Chondrocyte (in vitro differentiated cells): Measurements from ENCODE around the gene KRTCAP2. TPM values are rescaled to one million over a fixed set of nuclear protein-coding genes. Genes with fewer than 3 reads are reported as not detected.
"Not testable (repeated sequence)": the region's sequence is repeated elsewhere in the genome, so short reads cannot be mapped to it uniquely, and the experiment has no call there.

Experiments used
- DNase-seq: peaks from one replicate; pipeline ENCODE4 v3.0.0; 2021; ENCODE audit warnings: mixed read lengths, low spot score
- H3K27ac Mint-ChIP-seq: one replicate; pipeline ENCODE4 v1.8.0; 2021; ENCODE audit warnings: mild to moderate bottlenecking, moderate library complexity, mixed read lengths; ENCODE audit not compliant: unreplicated experiment
- H3K27me3 Mint-ChIP-seq: 2 replicates; pipeline ENCODE4 v1.8.0; 2021; ENCODE audit warnings: low read depth, mixed read lengths
- H3K36me3 Mint-ChIP-seq: 2 replicates; pipeline ENCODE4 v1.8.0; 2021; ENCODE audit warnings: low read depth, mixed read lengths
- H3K4me1 Mint-ChIP-seq: 2 replicates; pipeline ENCODE4 v1.8.0; 2021; ENCODE audit warnings: low read depth, mild to moderate bottlenecking, mixed read lengths
- H3K4me3 Mint-ChIP-seq: one replicate; pipeline ENCODE4 v1.8.0; 2021; ENCODE audit warnings: mild to moderate bottlenecking, moderate library complexity, mixed read lengths; ENCODE audit not compliant: unreplicated experiment
- H3K9me3 Mint-ChIP-seq: 2 replicates; pipeline ENCODE4 v1.8.0; 2021; ENCODE audit warnings: low read depth, mixed read lengths
- total RNA-seq: library from RNA; stranded (reverse); gene quantifications from 3 replicates; pipeline ENCODE4 v1.2.1, GENCODE V29; 2021
- TF ChIP-seq, protein P1 (sequence below): fragments of 200-600 bp; sonication (generic); IDR thresholded peaks from 2 replicates; pipeline ENCODE4 v1.5.0; 2021; ENCODE audit warnings: antibody characterized with exemption, mild to moderate bottlenecking, moderate library complexity

The KRTCAP2 gene
- total RNA-seq, 1 donor from 2014 or later, result 159 TPM

- DNase-seq, result peak; percentile 77
- TF ChIP-seq, protein P1, sequence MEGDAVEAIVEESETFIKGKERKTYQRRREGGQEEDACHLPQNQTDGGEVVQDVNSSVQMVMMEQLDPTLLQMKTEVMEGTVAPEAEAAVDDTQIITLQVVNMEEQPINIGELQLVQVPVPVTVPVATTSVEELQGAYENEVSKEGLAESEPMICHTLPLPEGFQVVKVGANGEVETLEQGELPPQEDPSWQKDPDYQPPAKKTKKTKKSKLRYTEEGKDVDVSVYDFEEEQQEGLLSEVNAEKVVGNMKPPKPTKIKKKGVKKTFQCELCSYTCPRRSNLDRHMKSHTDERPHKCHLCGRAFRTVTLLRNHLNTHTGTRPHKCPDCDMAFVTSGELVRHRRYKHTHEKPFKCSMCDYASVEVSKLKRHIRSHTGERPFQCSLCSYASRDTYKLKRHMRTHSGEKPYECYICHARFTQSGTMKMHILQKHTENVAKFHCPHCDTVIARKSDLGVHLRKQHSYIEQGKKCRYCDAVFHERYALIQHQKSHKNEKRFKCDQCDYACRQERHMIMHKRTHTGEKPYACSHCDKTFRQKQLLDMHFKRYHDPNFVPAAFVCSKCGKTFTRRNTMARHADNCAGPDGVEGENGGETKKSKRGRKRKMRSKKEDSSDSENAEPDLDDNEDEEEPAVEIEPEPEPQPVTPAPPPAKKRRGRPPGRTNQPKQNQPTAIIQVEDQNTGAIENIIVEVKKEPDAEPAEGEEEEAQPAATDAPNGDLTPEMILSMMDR, result no peak
- no peak overlapping the region for H3K4me3 Mint-ChIP-seq
- H3K36me3 Mint-ChIP-seq, result peaks cover 19% of the 10 kb centered on the region
- peaks cover 37% of the 10 kb centered on the region for H3K4me1 Mint-ChIP-seq
- H3K27ac Mint-ChIP-seq, result no peak overlapping the region
- H3K9me3 Mint-ChIP-seq, result no peaks in the 10 kb centered on the region
- no peaks in the 10 kb centered on the region for H3K27me3 Mint-ChIP-seq
Measured at GRCh38 chr1:155196893-155197638, 24.0 kb upstream of the KRTCAP2 start.

GRCh38 chr1:155196103-155196892, 23.2 kb upstream of the KRTCAP2 start:
- peak overlapping the region; percentile 36 for H3K27ac Mint-ChIP-seq
- H3K4me1 Mint-ChIP-seq, result peaks cover 40% of the 10 kb centered on the region
- H3K36me3 Mint-ChIP-seq, result peaks cover 19% of the 10 kb centered on the region
- no peaks in the 10 kb centered on the region for H3K9me3 Mint-ChIP-seq
- H3K4me3 Mint-ChIP-seq, result no peak overlapping the region
- no peaks in the 10 kb centered on the region for H3K27me3 Mint-ChIP-seq
- TF ChIP-seq, protein P1, result no peak
- peak; percentile 66 for DNase-seq

DNA sequence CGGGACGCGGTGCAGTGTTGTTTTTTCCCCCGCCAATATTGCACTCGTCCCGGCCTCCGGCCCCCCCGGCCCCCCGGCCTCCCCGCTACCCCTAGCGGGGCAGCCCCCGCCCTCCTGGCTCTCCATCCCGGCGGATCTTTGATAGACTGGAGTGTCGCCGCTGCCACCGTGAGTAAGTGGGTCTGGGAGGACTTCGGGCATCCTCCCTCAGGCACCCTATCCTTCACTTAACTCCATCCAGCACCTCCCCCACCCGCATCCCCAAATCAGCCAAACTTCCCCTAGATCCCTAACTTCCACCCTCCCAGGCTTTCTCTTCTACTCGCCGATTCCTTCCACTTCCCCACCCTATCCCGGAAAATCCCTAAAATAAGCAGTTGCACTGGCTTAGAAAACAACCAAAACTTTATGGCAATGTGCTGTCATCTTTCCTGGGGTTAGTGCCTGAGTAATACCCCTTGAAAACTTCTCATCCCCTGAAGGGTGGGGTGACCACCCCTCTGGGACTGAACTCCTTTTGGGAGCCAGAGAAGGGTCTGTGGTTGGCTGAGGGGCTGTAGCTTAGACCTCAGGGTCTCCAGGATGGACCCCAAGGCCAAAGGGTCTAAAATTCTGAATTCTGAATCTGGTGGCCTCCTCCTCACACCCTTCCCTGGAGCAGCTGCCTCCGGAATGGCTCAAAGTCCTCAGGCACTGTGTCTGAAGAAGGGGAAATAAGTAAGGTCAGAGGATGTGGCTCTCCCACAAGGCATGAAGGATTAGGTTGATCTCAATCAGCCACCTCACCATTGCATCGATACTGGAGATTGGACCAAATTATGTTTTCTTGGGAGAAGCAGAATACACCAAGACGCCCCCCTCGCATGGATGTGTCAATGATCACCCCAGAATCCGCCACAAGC, 22.3 kb upstream of the KRTCAP2 start:
- no peaks in the 10 kb centered on the region for H3K27me3 Mint-ChIP-seq

DNA sequence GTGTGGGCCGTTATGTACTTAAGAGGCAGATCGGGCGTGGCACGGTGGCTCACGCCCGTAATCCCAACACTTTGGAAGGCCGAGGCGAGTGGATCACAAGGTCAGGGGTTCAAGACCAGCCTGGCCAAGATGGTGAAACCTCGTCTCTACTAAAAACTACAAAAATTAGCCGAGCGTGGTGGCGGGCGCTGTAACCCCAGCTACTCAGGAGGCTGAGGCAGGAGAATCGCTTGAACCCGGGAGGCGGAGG, 20.8 kb upstream of the KRTCAP2 start:
- Mint-ChIP-seq H3K4me3 (peak overlapping the region; percentile 85), H3K27ac (peak overlapping the region; percentile 98), H3K4me1 (peaks cover 40% of the 10 kb centered on the region), H3K36me3 (peaks cover 13% of the 10 kb centered on the region)
- not testable (repeated sequence) for DNase-seq, H3K9me3 Mint-ChIP-seq, H3K27me3 Mint-ChIP-seq

More for the DNA sequence above, 22.3 kb upstream of the KRTCAP2 start:
- DNase-seq, result peak; percentile 67
- Mint-ChIP-seq H3K4me1 (peaks cover 40% of the 10 kb centered on the region), H3K27ac (peak overlapping the region; percentile 92), H3K36me3 (peaks cover 17% of the 10 kb centered on the region), H3K9me3 (no peaks in the 10 kb centered on the region), H3K4me3 (peak overlapping the region; percentile 78)
- TF ChIP-seq, protein P1, result no peak

DNA sequence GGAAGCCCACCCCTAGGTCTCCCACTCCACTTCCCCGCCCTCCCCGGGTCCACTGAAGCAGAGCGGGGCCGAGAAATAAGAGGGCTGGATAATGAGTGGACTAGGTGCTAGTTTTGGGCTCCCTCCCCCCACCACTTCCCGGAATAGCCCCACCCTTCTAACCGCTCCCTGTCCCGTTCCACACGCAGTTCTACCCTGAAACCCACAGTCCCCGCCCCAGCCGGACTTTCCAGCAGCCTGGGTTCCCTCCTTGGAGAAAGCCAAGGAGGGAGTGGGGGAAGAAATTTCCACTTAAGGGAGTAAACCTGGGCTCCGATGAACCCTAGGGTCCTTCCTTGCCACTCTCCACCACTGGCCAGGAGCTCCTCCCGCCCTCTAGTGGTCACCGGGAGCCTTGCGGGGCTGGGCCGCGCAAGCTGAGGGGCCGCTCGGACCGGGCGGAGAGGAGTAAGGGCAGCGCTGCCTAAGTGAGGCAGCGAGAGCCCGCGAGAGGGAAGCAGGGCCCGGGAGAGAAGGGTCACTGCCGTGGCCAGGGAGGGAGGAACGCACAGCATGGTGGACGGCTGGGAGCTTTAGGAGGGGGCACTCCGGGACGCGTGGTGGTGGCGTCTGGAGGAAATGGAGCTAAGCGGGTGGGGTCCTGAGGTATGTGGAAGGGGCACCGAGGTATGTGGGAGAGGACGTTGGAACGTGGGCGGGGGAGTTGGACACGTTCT, 20.3 kb upstream of the KRTCAP2 start:
- H3K36me3 Mint-ChIP-seq, result peaks cover 13% of the 10 kb centered on the region
- H3K27ac Mint-ChIP-seq, result peak overlapping the region; percentile 98
- H3K4me3 Mint-ChIP-seq, result peak overlapping the region; percentile 85
- no peaks in the 10 kb centered on the region for H3K27me3 Mint-ChIP-seq
- peaks cover 40% of the 10 kb centered on the region for H3K4me1 Mint-ChIP-seq
- no peaks in the 10 kb centered on the region for H3K9me3 Mint-ChIP-seq
- peak; percentile 95 for DNase-seq
- TF ChIP-seq, protein P1, result peak; percentile 100
